Measurements from ENCODE around the gene YWHAH.

The YWHAH gene

GRCh38 chr22:31923747-31924146, 20.6 kb upstream of the YWHAH start:
- H3K36me3 ChIP-seq (ENCODE audit: control insufficient read depth, insufficient read depth, low read length), result no peaks in the 10 kb centered on the region
- no peak overlapping the region for H3K4me3 ChIP-seq (ENCODE audit: low read depth, low read length)
- H3K4me1 ChIP-seq (ENCODE audit: control insufficient read depth, insufficient read depth, low read length), result no peaks in the 10 kb centered on the region
- H3K27ac ChIP-seq (ENCODE audit: low read depth, low read length), result no peak overlapping the region
- H3K27me3 ChIP-seq (ENCODE audit: control insufficient read depth, insufficient read depth, low read length), result no peaks in the 10 kb centered on the region
- H3K9me3 ChIP-seq (ENCODE audit: control insufficient read depth, insufficient read depth, low read length), result no peaks in the 10 kb centered on the region
- H3K9ac ChIP-seq (ENCODE audit: low read depth, low read length), result no peak overlapping the region

- no peaks in the 10 kb centered on the region for H3K4me1 ChIP-seq (ENCODE audit: control insufficient read depth, insufficient read depth, low read length)
- no peak overlapping the region for H3K27ac ChIP-seq (ENCODE audit: low read depth, low read length)
- H3K36me3 ChIP-seq (ENCODE audit: control insufficient read depth, insufficient read depth, low read length), result no peaks in the 10 kb centered on the region
- H3K27me3 ChIP-seq (ENCODE audit: control insufficient read depth, insufficient read depth, low read length), result no peaks in the 10 kb centered on the region
- H3K4me3 ChIP-seq (ENCODE audit: low read depth, low read length), result no peak overlapping the region
- H3K9me3 ChIP-seq (ENCODE audit: control insufficient read depth, insufficient read depth, low read length), result no peaks in the 10 kb centered on the region
- no peak overlapping the region for H3K9ac ChIP-seq (ENCODE audit: low read depth, low read length)
Observed at GRCh38 chr22:31925056-31925455, 19.3 kb upstream of the YWHAH start.

- H3K27me3 ChIP-seq (ENCODE audit: control insufficient read depth, insufficient read depth, low read length), result no peaks in the 10 kb centered on the region
- H3K9ac ChIP-seq (ENCODE audit: low read depth, low read length), result no peak overlapping the region
- no peaks in the 10 kb centered on the region for H3K9me3 ChIP-seq (ENCODE audit: control insufficient read depth, insufficient read depth, low read length)
- no peak overlapping the region for H3K27ac ChIP-seq (ENCODE audit: low read depth, low read length)
- H3K36me3 ChIP-seq (ENCODE audit: control insufficient read depth, insufficient read depth, low read length), result no peaks in the 10 kb centered on the region
- H3K4me3 ChIP-seq (ENCODE audit: low read depth, low read length), result no peak overlapping the region
- H3K4me1 ChIP-seq (ENCODE audit: control insufficient read depth, insufficient read depth, low read length), result no peaks in the 10 kb centered on the region
Observed at GRCh38 chr22:31926024-31926423, 18.3 kb upstream of the YWHAH start.

DNA sequence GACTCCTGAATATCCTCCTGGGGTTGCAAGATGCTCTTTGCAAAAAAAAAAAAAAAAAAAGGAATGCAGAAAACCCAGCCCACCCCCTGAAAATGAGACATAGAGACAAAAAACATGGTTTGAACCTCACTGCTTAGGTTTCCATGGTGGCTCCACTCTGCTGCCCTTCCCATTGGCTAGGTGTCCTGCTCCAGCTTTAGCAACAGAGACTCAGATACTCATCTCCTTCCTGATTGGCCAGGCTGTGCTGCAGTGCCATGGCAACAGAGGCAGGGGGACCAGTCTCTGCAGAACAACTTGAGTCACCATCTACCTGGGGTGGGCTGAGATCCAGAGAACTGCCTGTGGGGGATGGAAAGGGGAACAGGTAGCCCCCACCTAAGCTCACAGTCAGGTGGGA, 17.4 kb upstream of the YWHAH start:
- no peak overlapping the region for H3K9ac ChIP-seq (ENCODE audit: low read depth, low read length)
- H3K9me3 ChIP-seq (ENCODE audit: control insufficient read depth, insufficient read depth, low read length), result no peaks in the 10 kb centered on the region
- H3K4me3 ChIP-seq (ENCODE audit: low read depth, low read length), result no peak overlapping the region
- H3K36me3 ChIP-seq (ENCODE audit: control insufficient read depth, insufficient read depth, low read length), result no peaks in the 10 kb centered on the region
- H3K27ac ChIP-seq (ENCODE audit: low read depth, low read length), result no peak overlapping the region
- H3K4me1 ChIP-seq (ENCODE audit: control insufficient read depth, insufficient read depth, low read length), result no peaks in the 10 kb centered on the region
- H3K27me3 ChIP-seq (ENCODE audit: control insufficient read depth, insufficient read depth, low read length), result no peaks in the 10 kb centered on the region

DNA sequence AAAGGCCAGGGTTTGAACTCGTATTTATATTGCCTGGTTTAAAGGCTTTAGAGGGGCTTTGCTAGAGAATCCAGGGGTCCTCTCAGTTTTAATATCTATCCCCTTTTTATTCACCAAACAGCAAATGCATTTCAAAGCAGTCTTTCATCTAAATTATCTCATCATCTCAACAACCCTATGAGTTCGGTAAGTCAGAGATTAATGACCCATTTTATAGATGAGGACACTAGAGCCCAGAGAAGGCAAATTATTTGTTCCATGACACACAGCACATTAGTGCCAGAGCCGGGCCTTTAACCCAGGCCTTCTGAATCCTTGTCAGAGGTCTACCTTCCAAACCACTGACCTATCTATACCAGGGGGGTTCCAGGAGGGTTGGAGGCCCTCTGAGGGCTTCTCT, 16.8 kb upstream of the YWHAH start:
- Histone ChIP-seq H3K9ac (ENCODE audit: low read depth, low read length) (no peak overlapping the region), H3K27me3 (ENCODE audit: control insufficient read depth, insufficient read depth, low read length) (no peaks in the 10 kb centered on the region), H3K4me1 (ENCODE audit: control insufficient read depth, insufficient read depth, low read length) (no peaks in the 10 kb centered on the region), H3K36me3 (ENCODE audit: control insufficient read depth, insufficient read depth, low read length) (no peaks in the 10 kb centered on the region), H3K9me3 (ENCODE audit: control insufficient read depth, insufficient read depth, low read length) (no peaks in the 10 kb centered on the region), H3K4me3 (ENCODE audit: low read depth, low read length) (no peak overlapping the region), H3K27ac (ENCODE audit: low read depth, low read length) (no peak overlapping the region)

- Histone ChIP-seq H3K36me3 (ENCODE audit: control insufficient read depth, insufficient read depth, low read length) (no peaks in the 10 kb centered on the region), H3K27me3 (ENCODE audit: control insufficient read depth, insufficient read depth, low read length) (no peaks in the 10 kb centered on the region), H3K9me3 (ENCODE audit: control insufficient read depth, insufficient read depth, low read length) (no peaks in the 10 kb centered on the region), H3K4me1 (ENCODE audit: control insufficient read depth, insufficient read depth, low read length) (no peaks in the 10 kb centered on the region), H3K9ac (ENCODE audit: low read depth, low read length) (no peak overlapping the region), H3K4me3 (ENCODE audit: low read depth, low read length) (no peak overlapping the region), H3K27ac (ENCODE audit: low read depth, low read length) (no peak overlapping the region)
Observed at GRCh38 chr22:31929167-31929930, 15.0 kb upstream of the YWHAH start.

GRCh38 chr22:31932863-31933262, 11.5 kb upstream of the YWHAH start:
- Histone ChIP-seq H3K4me3 (ENCODE audit: low read depth, low read length) (no peak overlapping the region), H3K36me3 (ENCODE audit: control insufficient read depth, insufficient read depth, low read length) (no peaks in the 10 kb centered on the region), H3K9ac (ENCODE audit: low read depth, low read length) (no peak overlapping the region), H3K27me3 (ENCODE audit: control insufficient read depth, insufficient read depth, low read length) (no peaks in the 10 kb centered on the region), H3K27ac (ENCODE audit: low read depth, low read length) (no peak overlapping the region), H3K9me3 (ENCODE audit: control insufficient read depth, insufficient read depth, low read length) (no peaks in the 10 kb centered on the region), H3K4me1 (ENCODE audit: control insufficient read depth, insufficient read depth, low read length) (peaks cover 8% of the 10 kb centered on the region)

DNA sequence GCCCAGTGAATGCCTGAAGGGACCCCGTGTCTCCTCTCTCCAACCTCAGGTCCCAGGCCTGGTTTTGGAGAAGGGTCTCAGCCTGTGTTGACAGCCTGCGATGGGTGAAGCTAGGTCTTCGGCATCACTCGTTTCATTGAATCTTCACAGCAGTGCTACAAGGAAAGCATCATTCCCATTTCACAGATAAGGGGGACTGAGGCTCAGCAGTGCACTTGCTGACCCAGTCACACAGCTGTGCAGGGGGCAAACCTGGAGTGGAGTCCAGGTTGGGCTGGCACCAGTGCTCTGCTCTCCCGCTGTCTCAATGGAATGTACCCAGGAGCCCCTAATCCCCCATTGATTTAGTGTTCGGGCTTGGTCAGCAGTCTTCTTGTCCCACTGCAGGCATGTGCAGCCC, 10.9 kb upstream of the YWHAH start:
- Histone ChIP-seq H3K36me3 (ENCODE audit: control insufficient read depth, insufficient read depth, low read length) (no peaks in the 10 kb centered on the region), H3K9me3 (ENCODE audit: control insufficient read depth, insufficient read depth, low read length) (no peaks in the 10 kb centered on the region), H3K27me3 (ENCODE audit: control insufficient read depth, insufficient read depth, low read length) (no peaks in the 10 kb centered on the region), H3K4me1 (ENCODE audit: control insufficient read depth, insufficient read depth, low read length) (peaks cover 8% of the 10 kb centered on the region), H3K4me3 (ENCODE audit: low read depth, low read length) (no peak overlapping the region), H3K9ac (ENCODE audit: low read depth, low read length) (no peak overlapping the region), H3K27ac (ENCODE audit: low read depth, low read length) (no peak overlapping the region)

- Histone ChIP-seq H3K36me3 (ENCODE audit: control insufficient read depth, insufficient read depth, low read length) (no peaks in the 10 kb centered on the region), H3K27ac (ENCODE audit: low read depth, low read length) (no peak overlapping the region), H3K27me3 (ENCODE audit: control insufficient read depth, insufficient read depth, low read length) (no peaks in the 10 kb centered on the region), H3K9ac (ENCODE audit: low read depth, low read length) (no peak overlapping the region), H3K4me1 (ENCODE audit: control insufficient read depth, insufficient read depth, low read length) (peaks cover 8% of the 10 kb centered on the region), H3K4me3 (ENCODE audit: low read depth, low read length) (no peak overlapping the region), H3K9me3 (ENCODE audit: control insufficient read depth, insufficient read depth, low read length) (no peaks in the 10 kb centered on the region)
Observed at GRCh38 chr22:31933816-31934482, 10.4 kb upstream of the YWHAH start.

GRCh38 chr22:31935961-31936635, 8.2 kb upstream of the YWHAH start:
- Histone ChIP-seq H3K4me3 (ENCODE audit: low read depth, low read length) (no peak overlapping the region), H3K27me3 (ENCODE audit: control insufficient read depth, insufficient read depth, low read length) (no peaks in the 10 kb centered on the region), H3K4me1 (ENCODE audit: control insufficient read depth, insufficient read depth, low read length) (peaks cover 8% of the 10 kb centered on the region), H3K9me3 (ENCODE audit: control insufficient read depth, insufficient read depth, low read length) (no peaks in the 10 kb centered on the region), H3K36me3 (ENCODE audit: control insufficient read depth, insufficient read depth, low read length) (no peaks in the 10 kb centered on the region), H3K9ac (ENCODE audit: low read depth, low read length) (no peak overlapping the region), H3K27ac (ENCODE audit: low read depth, low read length) (no peak overlapping the region)

DNA sequence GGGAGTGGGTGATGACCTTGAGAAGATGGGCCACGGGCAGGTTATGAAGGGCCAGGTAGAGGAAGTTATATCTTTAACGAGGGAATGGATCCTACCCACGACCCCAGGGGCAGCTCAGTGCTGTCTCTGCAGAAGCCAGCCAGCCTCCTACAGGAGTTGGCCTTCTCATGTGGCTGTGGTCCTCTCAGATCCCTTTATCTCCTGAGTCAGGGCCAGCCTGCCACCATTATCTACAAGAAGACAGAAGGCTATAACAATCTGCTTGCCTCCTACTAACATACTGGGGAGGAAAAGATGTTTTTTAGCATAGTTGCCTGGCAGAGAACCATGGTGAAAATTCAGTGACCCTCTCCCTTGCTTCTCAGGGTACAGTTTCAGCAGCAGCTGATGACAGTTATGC, 7.0 kb upstream of the YWHAH start:
- H3K36me3 ChIP-seq (ENCODE audit: control insufficient read depth, insufficient read depth, low read length), result no peaks in the 10 kb centered on the region

More for the DNA sequence above, 7.0 kb upstream of the YWHAH start:
- H3K4me3 ChIP-seq (ENCODE audit: low read depth, low read length), result no peak overlapping the region
- peaks cover 8% of the 10 kb centered on the region for H3K4me1 ChIP-seq (ENCODE audit: control insufficient read depth, insufficient read depth, low read length)
- H3K27me3 ChIP-seq (ENCODE audit: control insufficient read depth, insufficient read depth, low read length), result no peaks in the 10 kb centered on the region
- no peak overlapping the region for H3K9ac ChIP-seq (ENCODE audit: low read depth, low read length)
- H3K9me3 ChIP-seq (ENCODE audit: control insufficient read depth, insufficient read depth, low read length), result no peaks in the 10 kb centered on the region
- H3K27ac ChIP-seq (ENCODE audit: low read depth, low read length), result no peak overlapping the region
